Activated naive CD8-positive, alpha-beta T cell treated with anti-CD3 and anti-CD28 coated beads, Interleukin-2, amount 50 U/mL, for 24 hours (primary cell): Measurements from ENCODE around the gene DOK5.

Experiments used
- ATAC-seq: fragments of 150-1000 bp; cut with Tn5 transposase; one replicate; pipeline ENCODE4 v1.10.0; 2021
- DNase-seq: peaks from one replicate; pipeline ENCODE4 v3.0.0; 2021
- H3K27ac Mint-ChIP-seq: one replicate; pipeline ENCODE4 v1.8.0; 2021; ENCODE audit warnings: mild to moderate bottlenecking, mixed read lengths
- H3K27me3 Mint-ChIP-seq: one replicate; pipeline ENCODE4 v1.8.0; 2021; ENCODE audit warnings: mixed read lengths
- H3K36me3 Mint-ChIP-seq: one replicate; pipeline ENCODE4 v1.8.0; 2021; ENCODE audit warnings: low read depth, mixed read lengths
- H3K4me1 Mint-ChIP-seq: one replicate; pipeline ENCODE4 v1.8.0; 2021; ENCODE audit warnings: mixed read lengths
- H3K4me3 Mint-ChIP-seq: one replicate; pipeline ENCODE4 v1.8.0; 2021; ENCODE audit warnings: mild to moderate bottlenecking, moderate library complexity, mixed read lengths
- H3K9me3 Mint-ChIP-seq: one replicate; pipeline ENCODE4 v1.8.0; 2021; ENCODE audit warnings: mixed read lengths

The DOK5 gene

DNA sequence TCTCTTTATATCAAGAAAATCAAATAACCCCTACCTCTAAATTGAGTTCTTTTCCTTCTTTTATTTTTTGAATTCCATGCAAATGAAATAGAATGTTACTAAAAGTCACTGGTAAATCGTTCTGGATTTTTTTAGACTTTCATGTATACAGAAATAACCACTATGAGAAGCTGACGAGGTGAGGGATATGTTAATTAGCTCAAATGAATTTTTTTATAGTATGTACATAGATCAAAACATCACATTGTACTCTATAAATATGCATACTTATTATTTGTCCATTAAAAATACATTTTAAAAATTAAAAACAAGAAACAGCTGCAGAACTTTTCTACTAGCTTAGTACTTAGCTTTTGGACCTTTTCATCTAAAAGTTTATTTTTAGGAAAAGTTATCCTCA lies 165.4 kb downstream of the DOK5 start:
- no peaks in the 10 kb centered on the region for H3K4me1 Mint-ChIP-seq
- DNase-seq (no peak), ATAC-seq (no peak)
- peaks cover 10% of the 10 kb centered on the region for H3K27me3 Mint-ChIP-seq
- H3K36me3 Mint-ChIP-seq: no peaks in the 10 kb centered on the region
- no peaks in the 10 kb centered on the region for H3K9me3 Mint-ChIP-seq
- no peak overlapping the region for H3K27ac Mint-ChIP-seq
- no peak overlapping the region for H3K4me3 Mint-ChIP-seq

GRCh38 chr20:54642864-54643667 lies 167.7 kb downstream of the DOK5 start:
- DNase-seq (no peak), ATAC-seq (no peak)

DNA sequence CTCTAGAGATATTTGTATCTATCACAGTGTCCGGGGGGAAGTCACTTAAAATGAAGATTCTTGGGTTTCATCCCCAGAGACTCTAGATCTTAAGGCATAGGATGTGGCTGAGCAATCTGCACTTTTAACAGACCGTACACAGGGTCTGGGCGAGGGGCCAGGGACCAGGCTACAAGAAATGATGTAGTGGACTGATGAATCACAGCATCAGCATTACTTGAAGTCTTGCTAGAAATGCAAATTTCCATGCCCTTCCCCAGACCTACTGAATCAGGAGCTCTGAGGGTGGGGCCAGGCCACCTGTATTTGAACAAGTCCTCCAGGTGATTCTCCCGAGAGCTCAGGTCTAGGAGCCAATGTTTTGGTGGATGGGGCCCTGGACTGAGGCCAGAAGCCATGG lies 168.4 kb downstream of the DOK5 start:
- no peak for DNase-seq
- Mint-ChIP-seq H3K4me3 (no peak overlapping the region), H3K27ac (no peak overlapping the region), H3K9me3 (no peaks in the 10 kb centered on the region), H3K4me1 (no peaks in the 10 kb centered on the region), H3K36me3 (no peaks in the 10 kb centered on the region), H3K27me3 (peaks cover 7% of the 10 kb centered on the region)
- ATAC-seq: no peak

More at GRCh38 chr20:54642864-54643667, 167.7 kb downstream of the DOK5 start:
- Mint-ChIP-seq H3K9me3 (no peaks in the 10 kb centered on the region), H3K27me3 (peaks cover 13% of the 10 kb centered on the region), H3K4me3 (no peak overlapping the region), H3K4me1 (no peaks in the 10 kb centered on the region), H3K36me3 (no peaks in the 10 kb centered on the region), H3K27ac (no peak overlapping the region)

- ATAC-seq (no peak), DNase-seq (no peak)
- no peaks in the 10 kb centered on the region for H3K36me3 Mint-ChIP-seq
- no peak overlapping the region for H3K4me3 Mint-ChIP-seq
- peaks cover 6% of the 10 kb centered on the region for H3K27me3 Mint-ChIP-seq
- H3K9me3 Mint-ChIP-seq: no peaks in the 10 kb centered on the region
- H3K4me1 Mint-ChIP-seq: no peaks in the 10 kb centered on the region
- H3K27ac Mint-ChIP-seq: no peak overlapping the region
Measured at GRCh38 chr20:54645445-54646155, 170.2 kb downstream of the DOK5 start.

- Mint-ChIP-seq H3K4me3 (no peak overlapping the region), H3K9me3 (no peaks in the 10 kb centered on the region), H3K27ac (no peak overlapping the region), H3K4me1 (no peaks in the 10 kb centered on the region), H3K36me3 (no peaks in the 10 kb centered on the region), H3K27me3 (peaks cover 6% of the 10 kb centered on the region)
- no peak for DNase-seq
- no peak for ATAC-seq
Measured at GRCh38 chr20:54646156-54646517, 170.7 kb downstream of the DOK5 start.

GRCh38 chr20:54648421-54649142 lies 173.2 kb downstream of the DOK5 start:
- no peak for DNase-seq

DNA sequence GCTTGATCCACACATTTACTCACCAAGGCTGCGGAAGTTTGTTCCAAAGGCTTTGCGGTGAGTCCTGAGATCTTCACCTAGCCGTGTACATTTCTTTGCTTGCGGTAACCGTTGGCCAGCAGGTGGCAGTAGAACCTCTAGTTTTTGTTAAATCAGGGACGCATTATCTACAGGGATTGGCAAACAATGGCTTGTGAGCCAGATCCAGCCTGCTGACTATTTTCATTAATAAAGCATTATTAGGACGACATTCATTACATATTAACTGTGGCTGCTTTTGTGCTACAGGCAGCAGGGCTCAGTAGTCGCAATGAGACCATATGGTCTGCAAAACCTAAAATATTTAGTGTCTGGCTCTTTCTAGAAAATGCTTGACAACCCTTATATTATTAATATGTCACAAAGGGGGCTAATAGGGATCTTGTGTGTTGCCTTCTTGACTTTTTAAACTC lies 174.1 kb downstream of the DOK5 start:
- H3K27ac Mint-ChIP-seq: no peak overlapping the region

More at GRCh38 chr20:54648421-54649142, 173.2 kb downstream of the DOK5 start:
- no peak for ATAC-seq
- no peaks in the 10 kb centered on the region for H3K9me3 Mint-ChIP-seq
- no peak overlapping the region for H3K27ac Mint-ChIP-seq
- H3K36me3 Mint-ChIP-seq: no peaks in the 10 kb centered on the region
- peaks cover 6% of the 10 kb centered on the region for H3K27me3 Mint-ChIP-seq
- H3K4me3 Mint-ChIP-seq: no peak overlapping the region
- no peaks in the 10 kb centered on the region for H3K4me1 Mint-ChIP-seq

DNA sequence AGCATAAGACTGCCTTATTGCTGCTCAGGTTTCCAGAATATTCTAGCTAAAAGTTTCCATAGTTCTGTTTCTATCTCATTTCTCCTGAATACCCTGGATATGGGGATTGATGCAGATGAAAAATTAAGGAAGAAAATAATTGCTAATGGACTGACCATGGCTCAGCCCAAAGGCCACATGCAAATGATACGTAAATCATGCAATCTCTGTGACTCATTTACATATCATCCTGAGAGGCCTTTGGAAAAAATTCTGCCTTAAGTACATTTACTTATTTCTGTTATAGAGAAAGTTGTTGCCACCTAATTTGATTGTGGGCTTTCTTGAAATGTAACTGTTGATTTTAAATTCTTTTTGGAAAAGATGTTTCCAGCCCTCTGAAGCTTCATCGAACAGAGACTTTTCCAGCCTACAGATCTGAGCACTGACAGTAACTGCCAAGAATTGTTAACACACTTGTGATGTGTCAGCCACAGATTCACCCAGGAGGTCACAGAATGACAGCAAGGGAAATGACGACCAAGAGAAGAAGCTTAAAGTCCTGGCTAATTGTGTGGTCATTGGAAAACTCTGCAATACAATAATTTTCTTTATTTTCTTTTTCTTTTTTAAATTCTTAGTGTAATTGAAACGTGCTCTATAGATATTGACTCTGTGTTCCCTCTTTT lies 174.8 kb downstream of the DOK5 start:
- H3K9me3 Mint-ChIP-seq: no peaks in the 10 kb centered on the region
- ATAC-seq (no peak), DNase-seq (no peak)
- H3K27me3 Mint-ChIP-seq: peaks cover 6% of the 10 kb centered on the region
- no peaks in the 10 kb centered on the region for H3K36me3 Mint-ChIP-seq
- no peaks in the 10 kb centered on the region for H3K4me1 Mint-ChIP-seq
- no peak overlapping the region for H3K27ac Mint-ChIP-seq
- H3K4me3 Mint-ChIP-seq: no peak overlapping the region

More for the DNA sequence above, 174.1 kb downstream of the DOK5 start:
- peak; percentile 72 for DNase-seq
- Mint-ChIP-seq H3K27me3 (peaks cover 6% of the 10 kb centered on the region), H3K36me3 (no peaks in the 10 kb centered on the region), H3K4me3 (no peak overlapping the region), H3K4me1 (no peaks in the 10 kb centered on the region), H3K9me3 (no peaks in the 10 kb centered on the region)
- ATAC-seq: no peak

- H3K27ac Mint-ChIP-seq: no peak overlapping the region
- H3K4me1 Mint-ChIP-seq: no peaks in the 10 kb centered on the region
- no peaks in the 10 kb centered on the region for H3K36me3 Mint-ChIP-seq
- DNase-seq (no peak), ATAC-seq (no peak)
- no peak overlapping the region for H3K4me3 Mint-ChIP-seq
- H3K9me3 Mint-ChIP-seq: no peaks in the 10 kb centered on the region
- H3K27me3 Mint-ChIP-seq: peaks cover 6% of the 10 kb centered on the region
Measured at GRCh38 chr20:54651252-54651651, 175.9 kb downstream of the DOK5 start.

GRCh38 chr20:54654450-54654849 lies 179.1 kb downstream of the DOK5 start:
- Mint-ChIP-seq H3K27me3 (peaks cover 5% of the 10 kb centered on the region), H3K4me1 (no peaks in the 10 kb centered on the region), H3K9me3 (no peaks in the 10 kb centered on the region), H3K27ac (no peak overlapping the region), H3K4me3 (no peak overlapping the region), H3K36me3 (no peaks in the 10 kb centered on the region)
- no peak for ATAC-seq
- no peak for DNase-seq

DNA sequence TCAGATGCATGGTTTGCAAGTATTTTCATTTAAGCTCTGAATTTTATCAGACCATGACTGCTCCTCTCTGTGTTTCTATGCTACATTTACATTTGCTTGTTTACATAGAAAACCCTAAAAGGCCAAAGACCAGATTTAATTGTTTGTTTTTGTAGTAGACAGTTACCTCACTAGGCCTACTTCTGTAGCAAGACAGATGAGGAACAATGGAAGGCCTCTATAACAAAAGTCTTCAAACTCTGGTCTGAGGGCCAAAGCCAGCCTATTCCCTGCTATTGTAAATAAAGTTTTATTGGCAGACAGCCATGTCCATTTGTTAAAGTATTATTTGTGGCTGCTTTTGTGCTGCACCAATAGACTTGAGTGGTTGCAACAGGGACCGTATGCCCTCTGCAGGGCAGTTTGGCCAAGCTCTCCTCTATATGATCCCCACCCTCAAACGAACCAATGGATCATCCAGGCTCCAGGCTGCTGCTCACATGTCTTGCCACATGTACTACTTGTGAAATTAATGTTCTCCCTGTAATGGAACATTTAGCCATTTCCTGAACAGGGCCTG lies 182.0 kb downstream of the DOK5 start:
- no peak overlapping the region for H3K4me3 Mint-ChIP-seq
- DNase-seq (no peak), ATAC-seq (no peak)
- peaks cover 7% of the 10 kb centered on the region for H3K27me3 Mint-ChIP-seq
- no peak overlapping the region for H3K27ac Mint-ChIP-seq
- no peaks in the 10 kb centered on the region for H3K4me1 Mint-ChIP-seq
- no peaks in the 10 kb centered on the region for H3K36me3 Mint-ChIP-seq
- no peaks in the 10 kb centered on the region for H3K9me3 Mint-ChIP-seq

- Mint-ChIP-seq H3K4me3 (no peak overlapping the region), H3K4me1 (no peaks in the 10 kb centered on the region)
- no peak for ATAC-seq
Measured at GRCh38 chr20:54658525-54658924, 183.1 kb downstream of the DOK5 start.

DNA sequence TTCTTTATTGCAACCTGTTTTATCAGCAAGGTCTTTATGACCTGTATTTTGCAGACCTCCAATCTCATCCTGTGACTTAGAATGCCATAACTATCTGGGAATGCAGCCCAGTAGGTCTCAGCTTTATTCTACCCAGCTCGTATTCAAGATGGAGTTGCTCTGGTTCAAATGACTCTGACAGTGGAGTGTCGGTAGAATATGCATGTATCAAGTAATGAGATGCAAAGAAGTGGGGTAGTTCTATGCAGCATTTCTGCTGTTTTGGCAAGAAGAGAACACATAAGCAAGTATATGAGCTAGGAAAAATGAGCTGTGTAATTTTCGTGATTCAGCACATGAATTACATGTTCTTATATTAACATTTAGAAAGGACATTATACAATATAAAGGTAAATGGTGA lies 185.9 kb downstream of the DOK5 start:
- H3K4me3 Mint-ChIP-seq: no peak overlapping the region
- H3K27ac Mint-ChIP-seq: no peak overlapping the region
- no peaks in the 10 kb centered on the region for H3K36me3 Mint-ChIP-seq
- peaks cover 6% of the 10 kb centered on the region for H3K4me1 Mint-ChIP-seq
- DNase-seq (no peak), ATAC-seq (no peak)
- no peaks in the 10 kb centered on the region for H3K9me3 Mint-ChIP-seq
- peaks cover 11% of the 10 kb centered on the region for H3K27me3 Mint-ChIP-seq

More at GRCh38 chr20:54658525-54658924, 183.1 kb downstream of the DOK5 start:
- DNase-seq: no peak
- Mint-ChIP-seq H3K27ac (no peak overlapping the region), H3K36me3 (no peaks in the 10 kb centered on the region), H3K9me3 (no peaks in the 10 kb centered on the region), H3K27me3 (peaks cover 7% of the 10 kb centered on the region)

DNA sequence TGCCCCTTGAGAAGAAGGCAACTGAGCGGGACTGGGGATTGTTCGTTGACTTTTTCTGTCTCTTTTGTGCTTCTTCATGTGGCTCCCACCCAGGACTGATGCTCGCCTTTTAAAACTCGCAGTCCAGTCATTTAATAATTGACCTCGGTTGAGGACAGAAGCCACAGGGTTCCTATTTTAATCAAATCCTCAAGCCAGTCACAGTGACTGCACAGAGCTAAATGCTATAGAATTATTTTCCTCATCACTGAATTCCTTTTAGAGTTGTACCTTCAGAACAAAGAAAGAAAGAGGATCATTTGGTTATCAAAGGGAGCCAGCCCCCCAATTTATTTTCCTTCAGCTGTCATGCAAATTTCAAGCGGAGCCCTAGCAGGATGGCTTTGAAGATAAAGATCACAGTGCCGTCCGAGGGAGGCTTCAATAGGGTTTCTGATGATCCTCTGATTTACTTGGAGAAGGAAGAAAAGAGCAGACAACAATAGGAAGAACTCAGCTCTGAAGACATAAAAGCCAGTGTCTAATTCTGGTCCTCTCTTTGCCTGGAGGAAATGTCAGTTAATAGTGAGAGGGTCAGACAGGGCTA lies 186.6 kb downstream of the DOK5 start:
- H3K9me3 Mint-ChIP-seq: no peaks in the 10 kb centered on the region
- H3K27me3 Mint-ChIP-seq: peaks cover 9% of the 10 kb centered on the region
- H3K4me1 Mint-ChIP-seq: peaks cover 7% of the 10 kb centered on the region
- no peak overlapping the region for H3K27ac Mint-ChIP-seq
- no peaks in the 10 kb centered on the region for H3K36me3 Mint-ChIP-seq
- no peak overlapping the region for H3K4me3 Mint-ChIP-seq
- no peak for DNase-seq
- no peak for ATAC-seq
